Caco-2 (cell line): ENCODE data around the gene CLEC4M. TPM values are rescaled to one million over a fixed set of nuclear protein-coding genes. Genes with fewer than 3 reads are reported as not detected.

Source experiments
- BruUV-seq: library from RNA; stranded (reverse); fragments of 400-500 nt; replicated peaks from 2 replicates; lab custom pipeline; 2021; lab: Mats Ljungman, UMichigan
- CTCF ChIA-PET: fragments of 300-600 bp; sonication (Branson Sonifier 250); formaldehyde crosslinking; loops from one replicate; lab custom pipeline; 2022; ENCODE audit warnings: antibody characterized with exemption; lab: Charles Lee
- POLR2A ChIA-PET: fragments of 300-600 bp; sonication (Branson Sonifier 250); formaldehyde crosslinking; loops from one replicate; lab custom pipeline; 2022; ENCODE audit warnings: antibody characterized with exemption; lab: Charles Lee
- DNase-seq, 2 experiments: peaks; one replicate each; pipeline versions ENCODE4 v3.0.0 to v3.0.0-alpha.2; 2020 to 2022
- H3K27me3 ChIP-seq: replicated peaks from 2 replicates; pipeline ENCODE4 v1.6.0; 2011; ENCODE audit warnings: low read length; ENCODE audit not compliant: control insufficient read depth, insufficient read depth
- H3K36me3 ChIP-seq: 2 replicates; pipeline ENCODE4 v1.5.1; 2011; ENCODE audit warnings: low read length; ENCODE audit not compliant: control insufficient read depth, insufficient read depth
- H3K4me1 ChIP-seq: fragments of 250-450 bp; sonication (Bioruptor Pico); 2 replicates; pipeline ENCODE4 v1.5.1; 2020; ENCODE audit warnings: mild to moderate bottlenecking
- H3K4me3 ChIP-seq: 2 replicates; pipeline ENCODE4 v1.5.1; 2011; ENCODE audit warnings: low read depth, mild to moderate bottlenecking, control low read depth, low read length
- H3K9me3 ChIP-seq: fragments of 250-450 bp; sonication (Bioruptor Pico); 2 replicates; pipeline ENCODE4 v1.5.1; 2020; ENCODE audit warnings: mild to moderate bottlenecking, moderate library complexity
- H3K27ac Mint-ChIP-seq: one replicate; pipeline ENCODE4 v1.8.0; 2022; ENCODE audit warnings: mixed read lengths; ENCODE audit not compliant: unreplicated experiment
- H3K27me3 Mint-ChIP-seq: one replicate; pipeline ENCODE4 v1.8.0; 2022; ENCODE audit warnings: mixed read lengths; ENCODE audit not compliant: insufficient read depth, unreplicated experiment
- H3K36me3 Mint-ChIP-seq: one replicate; pipeline ENCODE4 v1.8.0; 2022; ENCODE audit warnings: mild to moderate bottlenecking, mixed read lengths; ENCODE audit not compliant: insufficient read depth, unreplicated experiment
- H3K4me1 Mint-ChIP-seq: one replicate; pipeline ENCODE4 v1.8.0; 2022; ENCODE audit warnings: low read depth, mixed read lengths; ENCODE audit not compliant: unreplicated experiment
- H3K4me3 Mint-ChIP-seq: one replicate; pipeline ENCODE4 v1.8.0; 2022; ENCODE audit warnings: mild to moderate bottlenecking, moderate library complexity, mixed read lengths; ENCODE audit not compliant: unreplicated experiment
- H3K9me3 Mint-ChIP-seq: one replicate; pipeline ENCODE4 v1.8.0; 2022; ENCODE audit warnings: mixed read lengths; ENCODE audit not compliant: unreplicated experiment
- CTCF ChIP-seq, 2 experiments: fragments of 200-600 bp in 1 of 2; IDR thresholded peaks; 1 replicate in 1 of 2; 2 replicates in 1 of 2; pipeline versions ENCODE4 v1.5.1 to v1.8.0; 2011 to 2022; ENCODE audit warnings: antibody characterized with exemption in 1 of 2, control low read depth in 1 of 2, inconsistent platforms in 1 of 2, low read depth in 1 of 2, low read length in 1 of 2, mild to moderate bottlenecking in 1 of 2, moderate library complexity in 1 of 2; ENCODE audit not compliant: insufficient read depth in 1 of 2, severe bottlenecking in 1 of 2, unreplicated experiment in 1 of 2
- intact Hi-C: fragments of 100-400 bp; cut with micrococcal nuclease; formaldehyde crosslinking; loops from one replicate; pipeline ENCODE4 v1.10.0; 2022; ENCODE audit not compliant: unreplicated experiment
- total RNA-seq: library from RNA; stranded (reverse); gene quantifications from 2 replicates; pipeline ENCODE4 v1.2.3, GENCODE V29; 2022

CLEC4M gene
- total RNA-seq, 1 experiment from 2014 or later = not detected

- CTCF ChIA-PET = no interaction called here
- no peaks in the 10 kb centered on the region for H3K9me3 Mint-ChIP-seq
These were observed 44.4 kb upstream of the CLEC4M start for GRCh38 chr19:7718668-7719067.

GRCh38 chr19:7720351-7720750, 42.7 kb upstream of the CLEC4M start:
- ChIA-PET CTCF (no interaction called here), POLR2A (no interaction called here)
- Mint-ChIP-seq H3K4me3 (no peak overlapping the region), H3K27me3 (no peaks in the 10 kb centered on the region), H3K4me1 (no peaks in the 10 kb centered on the region), H3K36me3 (no peaks in the 10 kb centered on the region), H3K27ac (no peak overlapping the region), H3K9me3 (no peaks in the 10 kb centered on the region)
- no peaks in the 10 kb centered on the region for H3K36me3 ChIP-seq
- H3K4me3 ChIP-seq = no peak overlapping the region
- no peak for DNase-seq
- intact Hi-C loops = no loop called here
- H3K27me3 ChIP-seq = no peaks in the 10 kb centered on the region
- no peak for TF ChIP-seq CTCF (IDR thresholded peaks at IDR 0.05; ENCODE audit: insufficient read depth in 1 of 2, low read depth in 1 of 2, low read length in 1 of 2, severe bottlenecking in 1 of 2, unreplicated experiment in 1 of 2)
- BruUV-seq = no TSS peak
- H3K4me1 ChIP-seq = no peaks in the 10 kb centered on the region
- H3K9me3 ChIP-seq = no peaks in the 10 kb centered on the region

More at GRCh38 chr19:7718668-7719067, 44.4 kb upstream of the CLEC4M start:
- Histone ChIP-seq H3K4me3 (no peak overlapping the region), H3K4me1 (no peaks in the 10 kb centered on the region), H3K9me3 (no peaks in the 10 kb centered on the region), H3K36me3 (no peaks in the 10 kb centered on the region), H3K27me3 (no peaks in the 10 kb centered on the region)
- Mint-ChIP-seq H3K27ac (no peak overlapping the region), H3K4me3 (no peak overlapping the region), H3K27me3 (no peaks in the 10 kb centered on the region), H3K4me1 (no peaks in the 10 kb centered on the region), H3K36me3 (no peaks in the 10 kb centered on the region)
- DNase-seq = no peak
- intact Hi-C loops = no loop called here
- POLR2A ChIA-PET = no interaction called here
- BruUV-seq = no TSS peak
- TF ChIP-seq CTCF (IDR thresholded peaks at IDR 0.05; ENCODE audit: insufficient read depth in 1 of 2, low read depth in 1 of 2, low read length in 1 of 2, severe bottlenecking in 1 of 2, unreplicated experiment in 1 of 2) = no peak

GRCh38 chr19:7722231-7722651, 40.8 kb upstream of the CLEC4M start:
- Mint-ChIP-seq H3K27me3 (peaks cover 4% of the 10 kb centered on the region), H3K36me3 (no peaks in the 10 kb centered on the region), H3K27ac (no peak overlapping the region), H3K4me1 (no peaks in the 10 kb centered on the region), H3K4me3 (no peak overlapping the region), H3K9me3 (peaks cover 3% of the 10 kb centered on the region)
- Histone ChIP-seq H3K4me3 (no peak overlapping the region), H3K27me3 (no peaks in the 10 kb centered on the region), H3K4me1 (no peaks in the 10 kb centered on the region), H3K36me3 (no peaks in the 10 kb centered on the region), H3K9me3 (no peaks in the 10 kb centered on the region)
- CTCF ChIA-PET = interaction anchor here (1.2 kb wide), 1 partner anchor 41 kb away, joined by 5 read pairs; the partner anchor contains the start of gene TRAPPC5
- intact Hi-C loops = no loop called here
- no peak for DNase-seq
- no TSS peak for BruUV-seq
- no peak for TF ChIP-seq CTCF (IDR thresholded peaks at IDR 0.05; ENCODE audit: insufficient read depth in 1 of 2, low read depth in 1 of 2, low read length in 1 of 2, severe bottlenecking in 1 of 2, unreplicated experiment in 1 of 2)
- POLR2A ChIA-PET = no interaction called here
